ENCODE results near the gene DCLK2.

DNA sequence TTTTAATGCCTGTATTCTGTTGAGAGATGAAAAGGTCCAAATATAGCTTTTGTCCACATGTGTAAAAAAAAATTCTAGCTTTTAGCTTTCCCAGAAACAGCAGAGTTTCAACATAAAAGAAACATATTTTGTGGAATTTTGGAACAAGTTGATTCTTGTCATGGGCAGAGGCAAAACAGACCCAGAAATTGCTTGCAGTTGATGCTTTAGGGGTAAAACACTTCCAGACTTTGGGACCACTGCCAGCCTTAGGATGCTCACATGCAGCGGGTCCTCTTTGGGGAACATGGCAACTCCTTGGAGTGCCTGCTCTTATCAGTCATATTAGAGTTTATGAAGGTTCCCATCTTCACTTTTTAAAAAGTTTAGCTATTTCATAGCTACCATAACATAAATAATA lies 30.4 kb downstream of the DCLK2 start:
- TF ChIP-seq, protein P1, sequence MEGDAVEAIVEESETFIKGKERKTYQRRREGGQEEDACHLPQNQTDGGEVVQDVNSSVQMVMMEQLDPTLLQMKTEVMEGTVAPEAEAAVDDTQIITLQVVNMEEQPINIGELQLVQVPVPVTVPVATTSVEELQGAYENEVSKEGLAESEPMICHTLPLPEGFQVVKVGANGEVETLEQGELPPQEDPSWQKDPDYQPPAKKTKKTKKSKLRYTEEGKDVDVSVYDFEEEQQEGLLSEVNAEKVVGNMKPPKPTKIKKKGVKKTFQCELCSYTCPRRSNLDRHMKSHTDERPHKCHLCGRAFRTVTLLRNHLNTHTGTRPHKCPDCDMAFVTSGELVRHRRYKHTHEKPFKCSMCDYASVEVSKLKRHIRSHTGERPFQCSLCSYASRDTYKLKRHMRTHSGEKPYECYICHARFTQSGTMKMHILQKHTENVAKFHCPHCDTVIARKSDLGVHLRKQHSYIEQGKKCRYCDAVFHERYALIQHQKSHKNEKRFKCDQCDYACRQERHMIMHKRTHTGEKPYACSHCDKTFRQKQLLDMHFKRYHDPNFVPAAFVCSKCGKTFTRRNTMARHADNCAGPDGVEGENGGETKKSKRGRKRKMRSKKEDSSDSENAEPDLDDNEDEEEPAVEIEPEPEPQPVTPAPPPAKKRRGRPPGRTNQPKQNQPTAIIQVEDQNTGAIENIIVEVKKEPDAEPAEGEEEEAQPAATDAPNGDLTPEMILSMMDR (conservative IDR thresholded peaks at IDR 0.05; ENCODE audit: low read length), result no peak
- no peak for TF ChIP-seq EZH2phosphoT487 (IDR thresholded peaks at IDR 0.05; ENCODE audit: borderline replicate concordance, low read depth, low read length)

All from OCI-LY7 (cell line).